ENCODE measurements around the gene ZNF550. TPM values are rescaled to one million over a fixed set of nuclear protein-coding genes. Genes with fewer than 3 reads are reported as not detected.
"Not testable (repeated sequence)": the region's sequence is repeated elsewhere in the genome, so short reads cannot be mapped to it uniquely, and the experiment has no call there.

Gene ZNF550
- total RNA-seq, 1 donor from 2014 or later: 15.3 TPM

- DNase-seq (ENCODE audit: low spot score): no peak
- Mint-ChIP-seq H3K27me3 (ENCODE audit: unreplicated experiment) (no peaks in the 10 kb centered on the region), H3K36me3 (ENCODE audit: low read depth, unreplicated experiment) (peaks cover 76% of the 10 kb centered on the region), H3K9me3 (ENCODE audit: unreplicated experiment) (peaks cover 9% of the 10 kb centered on the region), H3K4me1 (ENCODE audit: unreplicated experiment) (no peaks in the 10 kb centered on the region), H3K4me3 (ENCODE audit: unreplicated experiment) (peak overlapping the region; percentile 19), H3K27ac (ENCODE audit: unreplicated experiment) (no peak overlapping the region)
- no peak for TF ChIP-seq CTCF (IDR thresholded peaks at IDR 0.05; ENCODE audit: unreplicated experiment)
These were observed 48.2 kb downstream of the ZNF550 start for GRCh38 chr19:57511484-57511883.

GRCh38 chr19:57506163-57506562 is 53.5 kb downstream of the ZNF550 start:
- Mint-ChIP-seq H3K4me3 (ENCODE audit: unreplicated experiment) (peak overlapping the region; percentile 47), H3K36me3 (ENCODE audit: low read depth, unreplicated experiment) (peaks cover 74% of the 10 kb centered on the region), H3K9me3 (ENCODE audit: unreplicated experiment) (no peaks in the 10 kb centered on the region), H3K27me3 (ENCODE audit: unreplicated experiment) (peaks cover 5% of the 10 kb centered on the region), H3K27ac (ENCODE audit: unreplicated experiment) (no peak overlapping the region), H3K4me1 (ENCODE audit: unreplicated experiment) (peaks cover 6% of the 10 kb centered on the region)
- no peak for TF ChIP-seq CTCF (IDR thresholded peaks at IDR 0.05; ENCODE audit: unreplicated experiment)
- DNase-seq (ENCODE audit: low spot score): no peak

- H3K9me3 Mint-ChIP-seq (ENCODE audit: unreplicated experiment); H3K27me3 Mint-ChIP-seq (ENCODE audit: unreplicated experiment); DNase-seq (ENCODE audit: low spot score): not testable (repeated sequence)
- peaks cover 43% of the 10 kb centered on the region for H3K36me3 Mint-ChIP-seq (ENCODE audit: low read depth, unreplicated experiment)
- H3K4me3 Mint-ChIP-seq (ENCODE audit: unreplicated experiment): peak overlapping the region; percentile 89
- H3K4me1 Mint-ChIP-seq (ENCODE audit: unreplicated experiment): peaks cover 15% of the 10 kb centered on the region
- H3K27ac Mint-ChIP-seq (ENCODE audit: unreplicated experiment): peak overlapping the region; percentile 28
These were observed 59.3 kb downstream of the ZNF550 start for GRCh38 chr19:57500400-57500799.

GRCh38 chr19:57499680-57500395 is 59.8 kb downstream of the ZNF550 start, which contains the start of gene ZNF773:
Gene ZNF773, plus strand, starts transcription at chr19:57499938. Its CDS starts 143 bp downstream, at chr19:57500081.
- not testable (repeated sequence) for H3K27me3 Mint-ChIP-seq (ENCODE audit: unreplicated experiment); H3K9me3 Mint-ChIP-seq (ENCODE audit: unreplicated experiment)
- Mint-ChIP-seq H3K27ac (ENCODE audit: unreplicated experiment) (peak within 1 kb of the TSS; percentile 28), H3K4me3 (ENCODE audit: unreplicated experiment) (peak within 1 kb of the TSS; percentile 89), H3K36me3 (ENCODE audit: low read depth, unreplicated experiment) (peaks cover 41% of the 10 kb centered on the region), H3K4me1 (ENCODE audit: unreplicated experiment) (peaks cover 15% of the 10 kb centered on the region)
- peak; percentile 94 for DNase-seq (ENCODE audit: low spot score)

GRCh38 chr19:57499332-57499679 is 60.4 kb downstream of the ZNF550 start:
- Mint-ChIP-seq H3K4me1 (ENCODE audit: unreplicated experiment) (peaks cover 15% of the 10 kb centered on the region), H3K36me3 (ENCODE audit: low read depth, unreplicated experiment) (peaks cover 43% of the 10 kb centered on the region), H3K4me3 (ENCODE audit: unreplicated experiment) (peak overlapping the region; percentile 62)
- H3K27ac Mint-ChIP-seq (ENCODE audit: unreplicated experiment); H3K9me3 Mint-ChIP-seq (ENCODE audit: unreplicated experiment); H3K27me3 Mint-ChIP-seq (ENCODE audit: unreplicated experiment); DNase-seq (ENCODE audit: low spot score): not testable (repeated sequence)

GRCh38 chr19:57488299-57488644 is 71.4 kb downstream of the ZNF550 start:
- Mint-ChIP-seq H3K36me3 (ENCODE audit: low read depth, unreplicated experiment) (peaks cover 31% of the 10 kb centered on the region), H3K4me3 (ENCODE audit: unreplicated experiment) (peak overlapping the region; percentile 88)
- not testable (repeated sequence) for H3K27me3 Mint-ChIP-seq (ENCODE audit: unreplicated experiment); H3K4me1 Mint-ChIP-seq (ENCODE audit: unreplicated experiment); DNase-seq (ENCODE audit: low spot score); H3K27ac Mint-ChIP-seq (ENCODE audit: unreplicated experiment); H3K9me3 Mint-ChIP-seq (ENCODE audit: unreplicated experiment)

- DNase-seq (ENCODE audit: low spot score): peak; percentile 79
- Mint-ChIP-seq H3K4me3 (ENCODE audit: unreplicated experiment) (peak within 1 kb of the TSS; percentile 88), H3K36me3 (ENCODE audit: low read depth, unreplicated experiment) (peaks cover 26% of the 10 kb centered on the region)
- not testable (repeated sequence) for H3K4me1 Mint-ChIP-seq (ENCODE audit: unreplicated experiment); H3K27me3 Mint-ChIP-seq (ENCODE audit: unreplicated experiment); H3K27ac Mint-ChIP-seq (ENCODE audit: unreplicated experiment); H3K9me3 Mint-ChIP-seq (ENCODE audit: unreplicated experiment)
These were observed 72.0 kb downstream of the ZNF550 start, which contains the start of gene ZNF419 for GRCh38 chr19:57487477-57488298. Gene ZNF419, plus strand, starts transcription at chr19:57487750. Its CDS starts 201 bp downstream, at chr19:57487951.

Other genes starting within 250 kb of the ZNF550 start
- gene ZNF543, start 239.4 kb downstream of the ZNF550 start, total RNA-seq (ENCODE audit: unreplicated experiment): 13.7 TPM
- gene ZNF304, start 208.6 kb downstream of the ZNF550 start, total RNA-seq (ENCODE audit: unreplicated experiment): 15.7 TPM
- 13.0 TPM for gene TRAPPC2B, start 196.3 kb downstream of the ZNF550 start, total RNA-seq (ENCODE audit: unreplicated experiment)
- gene ZNF547, start 196.3 kb downstream of the ZNF550 start, total RNA-seq (ENCODE audit: unreplicated experiment): 4.8 TPM
- gene ZNF548, start 170.0 kb downstream of the ZNF550 start, total RNA-seq (ENCODE audit: unreplicated experiment): 26.1 TPM
- gene ZNF17, start 148.7 kb downstream of the ZNF550 start, total RNA-seq (ENCODE audit: unreplicated experiment): 13.7 TPM
- gene ZNF749, start 124.5 kb downstream of the ZNF550 start, total RNA-seq (ENCODE audit: unreplicated experiment): 20.3 TPM
- 1.8 TPM for gene VN1R1, start 102.7 kb downstream of the ZNF550 start, total RNA-seq (ENCODE audit: unreplicated experiment)
- gene ZNF772, start 82.3 kb downstream of the ZNF550 start, total RNA-seq (ENCODE audit: unreplicated experiment): 19.1 TPM
- 16.1 TPM for gene ZNF419, start 72.1 kb downstream of the ZNF550 start, total RNA-seq (ENCODE audit: unreplicated experiment)
- gene ZNF773, start 59.9 kb downstream of the ZNF550 start, total RNA-seq (ENCODE audit: unreplicated experiment): 9.7 TPM
- gene ZNF549, start 32.5 kb downstream of the ZNF550 start, total RNA-seq (ENCODE audit: unreplicated experiment): 10.6 TPM
- gene ZNF416, start 19.0 kb upstream of the ZNF550 start, total RNA-seq (ENCODE audit: unreplicated experiment): 10.9 TPM
- gene ZIK1, start 24.3 kb upstream of the ZNF550 start, total RNA-seq (ENCODE audit: unreplicated experiment): 19.9 TPM
- gene ZNF530, start 40.0 kb upstream of the ZNF550 start, total RNA-seq (ENCODE audit: unreplicated experiment): 7.2 TPM
- 37.5 TPM for gene ZNF134, start 54.4 kb upstream of the ZNF550 start, total RNA-seq (ENCODE audit: unreplicated experiment)
- 31.1 TPM for gene ZNF211, start 73.3 kb upstream of the ZNF550 start, total RNA-seq (ENCODE audit: unreplicated experiment)
- gene ZSCAN4, start 109.1 kb upstream of the ZNF550 start, total RNA-seq (ENCODE audit: unreplicated experiment): 0.74 TPM
- 11.6 TPM for gene ZNF551, start 122.1 kb upstream of the ZNF550 start, total RNA-seq (ENCODE audit: unreplicated experiment)
- gene ZNF154, start 149.3 kb upstream of the ZNF550 start, total RNA-seq (ENCODE audit: unreplicated experiment): 23.2 TPM
- gene ZNF671, start 167.8 kb upstream of the ZNF550 start, total RNA-seq (ENCODE audit: unreplicated experiment): 12.2 TPM
- 22.6 TPM for gene ZNF776, start 187.0 kb upstream of the ZNF550 start, total RNA-seq (ENCODE audit: unreplicated experiment)
- 19.6 TPM for gene ZNF586, start 209.8 kb upstream of the ZNF550 start, total RNA-seq (ENCODE audit: unreplicated experiment)

Data from endothelial cell (in vitro differentiated cells).